Smooth muscle cell (in vitro differentiated cells): ENCODE results near the gene SNHG17. TPM values are rescaled to one million over a fixed set of nuclear protein-coding genes. Genes with fewer than 3 reads are reported as not detected.
A peak's percentile ranks its signal among the peaks of the same experiment; 100 is the strongest.
"Not testable (repeated sequence)": the region's sequence is repeated elsewhere in the genome, so short reads cannot be mapped to it uniquely, and the experiment has no call there.

Source experiments
- DNase-seq: peaks from one replicate; lab custom pipeline; 2025; ENCODE audit not compliant: unreplicated experiment; lab: John Stamatoyannopoulos, UW
- H2AFZ ChIP-seq: fragments of 200-600 bp; sonication (generic); 2 replicates; pipeline ENCODE4 v1.6.0; 2016; ENCODE audit warnings: antibody characterized with exemption, low read depth, mild to moderate bottlenecking
- H3F3A ChIP-seq: fragments of 200-600 bp; sonication (generic); 2 replicates; pipeline ENCODE4 v1.6.0; 2017; ENCODE audit warnings: antibody characterized with exemption, low read depth
- H3K27ac ChIP-seq: fragments of 200-600 bp; sonication (generic); 2 replicates; pipeline ENCODE4 v1.5.1; 2016; ENCODE audit warnings: low read depth, mild to moderate bottlenecking
- H3K27me3 ChIP-seq: fragments of 200-600 bp; sonication (generic); 2 replicates; pipeline ENCODE4 v1.6.1; 2016; ENCODE audit warnings: low read depth, mild to moderate bottlenecking
- H3K36me3 ChIP-seq: fragments of 200-600 bp; sonication (generic); 2 replicates; pipeline ENCODE4 v1.5.1; 2016; ENCODE audit warnings: low read depth
- H3K4me1 ChIP-seq: fragments of 200-600 bp; sonication (generic); 2 replicates; pipeline ENCODE4 v1.5.1; 2016; ENCODE audit warnings: low read depth
- H3K4me2 ChIP-seq: fragments of 200-600 bp; sonication (generic); 2 replicates; pipeline ENCODE4 v1.6.0; 2016; ENCODE audit warnings: mild to moderate bottlenecking
- H3K4me3 ChIP-seq: fragments of 200-600 bp; sonication (generic); 2 replicates; pipeline ENCODE4 v1.5.1; 2016; ENCODE audit warnings: mild to moderate bottlenecking
- H3K79me2 ChIP-seq: fragments of 200-600 bp; sonication (generic); 2 replicates; pipeline ENCODE4 v1.6.0; 2016; ENCODE audit warnings: low read depth, mild to moderate bottlenecking
- H3K9ac ChIP-seq: fragments of 200-600 bp; sonication (generic); 2 replicates; pipeline ENCODE4 v1.6.0; 2016; ENCODE audit warnings: low read depth
- H3K9me3 ChIP-seq: fragments of 200-600 bp; sonication (generic); replicated peaks from 2 replicates; pipeline ENCODE4 v1.5.1; 2016; ENCODE audit warnings: low read depth
- H4K20me1 ChIP-seq: fragments of 200-600 bp; sonication (generic); 2 replicates; pipeline ENCODE4 v1.6.0; 2016; ENCODE audit warnings: low read depth
- CTCF ChIP-seq: fragments of 200-600 bp; sonication (generic); IDR thresholded peaks from 2 replicates; pipeline ENCODE4 v1.5.1; 2017; ENCODE audit warnings: borderline replicate concordance, mild to moderate bottlenecking, antibody characterized with exemption; ENCODE audit not compliant: insufficient read depth, poor library complexity, severe bottlenecking
- WGBS: methylation state at CpG from one replicate; pipeline ENCODE4 v1.1.7; 2016; ENCODE audit warnings: low lambda C conversion rate; 5-methylcytosine and 5-hydroxymethylcytosine counted together
- polyA plus RNA-seq: library from polyadenylated mRNA; unstranded; fragments of >200 nt; fragmentation: Nextera tagmentation; extraction: Ambion mirVana; gene quantifications from 2 replicates; pipeline ENCODE4 v1.2.1, GENCODE V29; 2016
- total RNA-seq: library from RNA; depleted of rRNA; stranded (reverse); fragments of >200 nt; gene quantifications from 2 replicates; pipeline ENCODE4 v1.2.3, GENCODE V29; 2014

The SNHG17 gene
- total and polyA plus RNA-seq, 2 experiments from 2014 or later, result 5.5 to 19.6 TPM

- H3K79me2 ChIP-seq, result peaks cover 57% of the 10 kb centered on the region
- H3K4me1 ChIP-seq, result peaks cover 23% of the 10 kb centered on the region
- H3K4me2 ChIP-seq, result peak overlapping the region; percentile 97
- H3K27ac ChIP-seq, result peak overlapping the region; percentile 63
- no peaks in the 10 kb centered on the region for H3K27me3 ChIP-seq
- H3K9ac ChIP-seq, result peak overlapping the region; percentile 68
- no peak overlapping the region for H2AFZ ChIP-seq
- no peaks in the 10 kb centered on the region for H3F3A ChIP-seq
- peaks cover 11% of the 10 kb centered on the region for H3K36me3 ChIP-seq
- WGBS, result 7% methylated on average over 16 of the region's 16 CpGs
- H3K4me3 ChIP-seq, result peak overlapping the region; percentile 66
- no peak for DNase-seq
- H4K20me1 ChIP-seq, result peaks cover 52% of the 10 kb centered on the region
- H3K9me3 ChIP-seq, result no peaks in the 10 kb centered on the region
- TF ChIP-seq CTCF, result no peak
These were observed 807 bp downstream of the SNHG17 start for GRCh38 chr20:38434301-38434741.

- Histone ChIP-seq H3F3A (no peaks in the 10 kb centered on the region), H3K79me2 (peaks cover 63% of the 10 kb centered on the region), H3K9me3 (no peaks in the 10 kb centered on the region), H4K20me1 (peaks cover 61% of the 10 kb centered on the region), H3K4me1 (peaks cover 23% of the 10 kb centered on the region), H2AFZ (no peak overlapping the region), H3K27me3 (no peaks in the 10 kb centered on the region), H3K4me3 (peak overlapping the region; percentile 66), H3K36me3 (peaks cover 11% of the 10 kb centered on the region), H3K4me2 (peak overlapping the region; percentile 97), H3K27ac (no peak overlapping the region), H3K9ac (peak overlapping the region; percentile 68)
- TF ChIP-seq CTCF, result no peak
- whole genome bisulfite sequencing, result 89% methylated on average over 9 of the region's 9 CpGs
- no peak for DNase-seq
These were observed 1.7 kb downstream of the SNHG17 start for GRCh38 chr20:38433304-38433972.

- peaks cover 66% of the 10 kb centered on the region for H4K20me1 ChIP-seq
- peaks cover 63% of the 10 kb centered on the region for H3K79me2 ChIP-seq
- H3F3A ChIP-seq, H3K9ac ChIP-seq, H2AFZ ChIP-seq, DNase-seq, H3K9me3 ChIP-seq, H3K27me3 ChIP-seq, H3K27ac ChIP-seq, H3K4me3 ChIP-seq: not testable (repeated sequence)
- 97% methylated on average over 5 of the region's 5 CpGs for WGBS
- peaks cover 11% of the 10 kb centered on the region for H3K36me3 ChIP-seq
- H3K4me1 ChIP-seq, result peaks cover 23% of the 10 kb centered on the region
- peak overlapping the region; percentile 97 for H3K4me2 ChIP-seq
These were observed 2.3 kb downstream of the SNHG17 start for GRCh38 chr20:38432870-38433269.

DNA sequence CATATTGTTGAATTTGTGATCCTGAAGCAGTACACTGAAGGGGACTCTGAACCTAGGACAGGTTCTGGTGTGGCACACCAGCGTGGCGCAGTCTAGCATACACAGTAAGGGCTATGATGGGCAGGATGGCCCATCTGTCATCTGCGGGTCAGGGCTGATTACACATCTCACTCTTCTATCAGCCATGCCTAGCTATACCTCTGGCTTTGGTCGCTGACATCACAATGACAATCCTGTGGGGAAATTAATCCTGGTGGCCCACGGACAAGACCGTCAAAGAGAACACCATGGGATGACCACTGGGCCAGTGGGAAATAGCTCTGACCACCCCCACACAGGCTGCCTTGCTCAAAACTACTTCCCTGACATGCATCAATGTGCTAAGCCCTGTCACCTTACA is 2.8 kb downstream of the SNHG17 start:
- H3K27me3 ChIP-seq, result no peaks in the 10 kb centered on the region
- no peak overlapping the region for H2AFZ ChIP-seq
- H3K4me3 ChIP-seq, result no peak overlapping the region
- peaks cover 66% of the 10 kb centered on the region for H3K79me2 ChIP-seq
- H4K20me1 ChIP-seq, result peaks cover 72% of the 10 kb centered on the region
- peaks cover 4% of the 10 kb centered on the region for H3F3A ChIP-seq
- peaks cover 11% of the 10 kb centered on the region for H3K36me3 ChIP-seq
- peaks cover 23% of the 10 kb centered on the region for H3K4me1 ChIP-seq
- no peak overlapping the region for H3K9ac ChIP-seq
- 91% methylated on average over 6 of the region's 6 CpGs for WGBS
- no peak for DNase-seq
- no peaks in the 10 kb centered on the region for H3K9me3 ChIP-seq
- no peak for TF ChIP-seq CTCF
- H3K27ac ChIP-seq, result no peak overlapping the region
- H3K4me2 ChIP-seq, result peak overlapping the region; percentile 97
